Mesendoderm (in vitro differentiated cells): ENCODE results near the gene HOXC5.

Source experiments
- DNase-seq: peaks from one replicate; pipeline ENCODE4 v3.0.0; 2013
- H2AK5ac ChIP-seq: 2 replicates; pipeline ENCODE4 v1.6.1; 2013; ENCODE audit warnings: low read length, inconsistent platforms
- H2BK120ac ChIP-seq: 2 replicates; pipeline ENCODE4 v1.6.1; 2013; ENCODE audit warnings: low read depth, mild to moderate bottlenecking, low read length, moderate library complexity, mixed read lengths
- H2BK15ac ChIP-seq: replicated peaks from 2 replicates; pipeline ENCODE4 v1.6.1; 2013; ENCODE audit warnings: low read depth, mild to moderate bottlenecking, moderate library complexity
- H2BK5ac ChIP-seq: 2 replicates; pipeline ENCODE4 v1.6.1; 2013; ENCODE audit warnings: low read length, inconsistent platforms
- H3K18ac ChIP-seq: 2 replicates; pipeline ENCODE4 v1.6.1; 2013; ENCODE audit warnings: mild to moderate bottlenecking, low read length, mixed read lengths
- H3K23ac ChIP-seq: one replicate; pipeline ENCODE4 v1.6.1; 2013; ENCODE audit warnings: low read length
- H3K27ac ChIP-seq: 2 replicates; pipeline ENCODE4 v1.5.1; 2013; ENCODE audit warnings: low read depth, mild to moderate bottlenecking, inconsistent platforms, low read length, moderate library complexity
- H3K27me3 ChIP-seq: 2 replicates; pipeline ENCODE4 v1.6.1; 2013; ENCODE audit warnings: low read length, control low read depth, mild to moderate bottlenecking, inconsistent platforms; ENCODE audit not compliant: insufficient read depth, poor library complexity
- H3K36me3 ChIP-seq: 2 replicates; pipeline ENCODE4 v1.6.1; 2013; ENCODE audit warnings: low read length, inconsistent platforms; ENCODE audit not compliant: control insufficient read depth, insufficient read depth
- H3K4ac ChIP-seq: one replicate; pipeline ENCODE4 v1.6.1; 2013; ENCODE audit warnings: low read depth, mild to moderate bottlenecking, low read length, moderate library complexity
- H3K4me1 ChIP-seq: 2 replicates; pipeline ENCODE4 v1.6.1; 2013; ENCODE audit warnings: low read depth, low read length, inconsistent platforms; ENCODE audit not compliant: control insufficient read depth
- H3K4me2 ChIP-seq: 2 replicates; pipeline ENCODE4 v1.6.1; 2013; ENCODE audit warnings: low read length
- H3K4me3 ChIP-seq: 2 replicates; pipeline ENCODE4 v1.5.1; 2013; ENCODE audit warnings: mild to moderate bottlenecking, low read length
- H3K56ac ChIP-seq: one replicate; pipeline ENCODE4 v1.6.1; 2013; ENCODE audit warnings: low read length
- H3K79me1 ChIP-seq: 2 replicates; pipeline ENCODE4 v1.6.1; 2013; ENCODE audit warnings: low read length, inconsistent platforms
- H3K79me2 ChIP-seq: 2 replicates; pipeline ENCODE4 v1.6.1; 2013; ENCODE audit warnings: mild to moderate bottlenecking, low read length; ENCODE audit not compliant: control insufficient read depth, insufficient read depth
- H3K9ac ChIP-seq: 2 replicates; pipeline ENCODE4 v1.6.1; 2013; ENCODE audit warnings: low read length, inconsistent platforms
- H4K5ac ChIP-seq: one replicate; pipeline ENCODE4 v1.6.1; 2013; ENCODE audit warnings: low read length
- H4K8ac ChIP-seq: one replicate; pipeline ENCODE4 v1.6.1; 2013; ENCODE audit warnings: low read depth, mild to moderate bottlenecking, control low read depth, low read length, moderate library complexity
- WGBS: extraction: QIAGEN DNeasy Blood & Tissue Kit; methylation state at CpG from one replicate; pipeline ENCODE4 v1.1.7; 2013; ENCODE audit warnings: low lambda C conversion rate, missing lambda C conversion rate; ENCODE audit not compliant: insufficient coverage; ENCODE audit errors: extremely low coverage; 5-methylcytosine and 5-hydroxymethylcytosine counted together

Gene HOXC5

GRCh38 chr12:53990311-53991076, 42.4 kb upstream of the HOXC5 start:
- Histone ChIP-seq H3K56ac (no peak overlapping the region), H3K9ac (no peak overlapping the region), H4K5ac (no peak overlapping the region), H3K23ac (no peak overlapping the region), H3K4me2 (no peak overlapping the region), H3K27ac (no peak overlapping the region), H3K18ac (no peak overlapping the region), H2BK15ac (no peak overlapping the region), H3K27me3 (peaks cover 97% of the 10 kb centered on the region), H4K8ac (no peak overlapping the region), H2AK5ac (no peak overlapping the region), H2BK120ac (no peak overlapping the region), H3K4me1 (no peaks in the 10 kb centered on the region), H3K79me2 (no peaks in the 10 kb centered on the region), H2BK5ac (no peak overlapping the region), H3K79me1 (no peaks in the 10 kb centered on the region), H3K4ac (no peak overlapping the region), H3K36me3 (no peaks in the 10 kb centered on the region), H3K4me3 (no peak overlapping the region)
- WGBS = no CpG with 5 or more reads among the region's 27 CpGs
- DNase-seq = no peak

GRCh38 chr12:53991077-53991460, 41.8 kb upstream of the HOXC5 start:
- no peak overlapping the region for H3K23ac ChIP-seq
- no peak overlapping the region for H3K9ac ChIP-seq
- no peaks in the 10 kb centered on the region for H3K79me1 ChIP-seq
- H3K27me3 ChIP-seq = peaks cover 95% of the 10 kb centered on the region
- H3K79me2 ChIP-seq = no peaks in the 10 kb centered on the region
- H3K36me3 ChIP-seq = no peaks in the 10 kb centered on the region
- no peak overlapping the region for H4K8ac ChIP-seq
- WGBS = no CpG with 5 or more reads among the region's 8 CpGs
- no peak overlapping the region for H3K4me2 ChIP-seq
- H3K4me1 ChIP-seq = no peaks in the 10 kb centered on the region
- H4K5ac ChIP-seq = no peak overlapping the region
- no peak overlapping the region for H2BK15ac ChIP-seq
- no peak overlapping the region for H2BK5ac ChIP-seq
- H3K4me3 ChIP-seq = no peak overlapping the region
- H2BK120ac ChIP-seq = no peak overlapping the region
- H3K27ac ChIP-seq = no peak overlapping the region
- DNase-seq = no peak
- H3K18ac ChIP-seq = no peak overlapping the region
- no peak overlapping the region for H2AK5ac ChIP-seq
- no peak overlapping the region for H3K56ac ChIP-seq
- H3K4ac ChIP-seq = no peak overlapping the region

- Histone ChIP-seq H2BK5ac (no peak overlapping the region), H4K5ac (no peak overlapping the region), H3K27ac (no peak overlapping the region), H3K4me1 (no peaks in the 10 kb centered on the region), H3K36me3 (no peaks in the 10 kb centered on the region), H3K4ac (no peak overlapping the region), H3K4me3 (no peak overlapping the region), H3K27me3 (peaks cover 95% of the 10 kb centered on the region), H3K9ac (no peak overlapping the region), H3K79me1 (no peaks in the 10 kb centered on the region), H3K56ac (no peak overlapping the region), H2AK5ac (no peak overlapping the region), H3K79me2 (no peaks in the 10 kb centered on the region), H3K23ac (no peak overlapping the region), H3K4me2 (no peak overlapping the region), H2BK15ac (no peak overlapping the region), H3K18ac (no peak overlapping the region), H2BK120ac (no peak overlapping the region), H4K8ac (no peak overlapping the region)
- no CpG with 5 or more reads among the region's 7 CpGs for WGBS
- no peak for DNase-seq
Observed at GRCh38 chr12:53992377-53992889, 40.4 kb upstream of the HOXC5 start.

GRCh38 chr12:53993162-53994008, 39.5 kb upstream of the HOXC5 start:
- DNase-seq = no peak

GRCh38 chr12:53994009-53994263, 38.9 kb upstream of the HOXC5 start:
- Histone ChIP-seq H4K8ac (no peak overlapping the region), H3K4me2 (no peak overlapping the region), H3K4me1 (no peaks in the 10 kb centered on the region), H3K27ac (no peak overlapping the region), H4K5ac (no peak overlapping the region), H3K23ac (no peak overlapping the region), H2BK15ac (no peak overlapping the region), H3K36me3 (no peaks in the 10 kb centered on the region), H2BK120ac (no peak overlapping the region), H3K18ac (no peak overlapping the region), H3K79me2 (no peaks in the 10 kb centered on the region), H3K27me3 (peaks cover 96% of the 10 kb centered on the region), H3K79me1 (no peaks in the 10 kb centered on the region), H2AK5ac (no peak overlapping the region), H3K56ac (no peak overlapping the region), H3K4me3 (no peak overlapping the region), H2BK5ac (no peak overlapping the region), H3K4ac (no peak overlapping the region), H3K9ac (no peak overlapping the region)
- no peak for DNase-seq
- WGBS = no CpG with 5 or more reads among the region's 19 CpGs

More at GRCh38 chr12:53993162-53994008, 39.5 kb upstream of the HOXC5 start:
- no peak overlapping the region for H4K8ac ChIP-seq
- no peak overlapping the region for H4K5ac ChIP-seq
- H2BK5ac ChIP-seq = no peak overlapping the region
- no peaks in the 10 kb centered on the region for H3K79me2 ChIP-seq
- H3K36me3 ChIP-seq = no peaks in the 10 kb centered on the region
- no peak overlapping the region for H3K4me3 ChIP-seq
- no peak overlapping the region for H3K56ac ChIP-seq
- H3K4ac ChIP-seq = no peak overlapping the region
- H3K27ac ChIP-seq = no peak overlapping the region
- H3K4me1 ChIP-seq = no peaks in the 10 kb centered on the region
- H3K4me2 ChIP-seq = no peak overlapping the region
- no peak overlapping the region for H2AK5ac ChIP-seq
- no peak overlapping the region for H3K9ac ChIP-seq
- no peaks in the 10 kb centered on the region for H3K79me1 ChIP-seq
- WGBS = no CpG with 5 or more reads among the region's 18 CpGs
- no peak overlapping the region for H2BK120ac ChIP-seq
- no peak overlapping the region for H3K23ac ChIP-seq
- peaks cover 96% of the 10 kb centered on the region for H3K27me3 ChIP-seq
- H2BK15ac ChIP-seq = no peak overlapping the region
- H3K18ac ChIP-seq = no peak overlapping the region
